Calu3 (cell line): ENCODE results near the gene HBG1. TPM values are rescaled to one million over a fixed set of nuclear protein-coding genes. Genes with fewer than 3 reads are reported as not detected.

Source experiments
- BruUV-seq: library from RNA; stranded (reverse); fragments of 400-500 nt; replicated peaks from 2 replicates; lab custom pipeline; 2021; lab: Mats Ljungman, UMichigan
- CTCF ChIA-PET: fragments of 300-600 bp; sonication (Branson Sonifier 250); formaldehyde crosslinking; loops from one replicate; lab custom pipeline; 2022; ENCODE audit warnings: antibody characterized with exemption; lab: Charles Lee
- DNase-seq: peaks from one replicate; pipeline ENCODE4 v3.0.0; 2022
- H3K27ac Mint-ChIP-seq: one replicate; pipeline ENCODE4 v1.8.0; 2022; ENCODE audit warnings: mixed read lengths; ENCODE audit not compliant: unreplicated experiment
- H3K27me3 Mint-ChIP-seq: one replicate; pipeline ENCODE4 v1.8.0; 2022; ENCODE audit warnings: mixed read lengths; ENCODE audit not compliant: unreplicated experiment
- H3K36me3 Mint-ChIP-seq: one replicate; pipeline ENCODE4 v1.8.0; 2022; ENCODE audit warnings: mild to moderate bottlenecking, moderate library complexity, mixed read lengths; ENCODE audit not compliant: insufficient read depth, unreplicated experiment
- H3K4me1 Mint-ChIP-seq: one replicate; pipeline ENCODE4 v1.8.0; 2022; ENCODE audit warnings: mild to moderate bottlenecking, low read depth, mixed read lengths; ENCODE audit not compliant: unreplicated experiment
- H3K4me3 Mint-ChIP-seq: one replicate; pipeline ENCODE4 v1.8.0; 2022; ENCODE audit warnings: mild to moderate bottlenecking, low read depth, moderate library complexity, mixed read lengths; ENCODE audit not compliant: unreplicated experiment
- H3K9me3 Mint-ChIP-seq: one replicate; pipeline ENCODE4 v1.8.0; 2022; ENCODE audit warnings: low read depth, mixed read lengths; ENCODE audit not compliant: unreplicated experiment
- intact Hi-C: fragments of 100-400 bp; cut with micrococcal nuclease; formaldehyde crosslinking; loops from one replicate; pipeline ENCODE4 v1.10.0; 2022; ENCODE audit not compliant: unreplicated experiment
- total RNA-seq: library from RNA; stranded (reverse); gene quantifications from 2 replicates; pipeline ENCODE4 v1.2.3, GENCODE V29; 2022
- TF ChIP-seq, protein P1 (sequence below): fragments of 200-600 bp; IDR thresholded peaks from one replicate; pipeline ENCODE4 v1.8.0; 2022; ENCODE audit warnings: antibody characterized with exemption; ENCODE audit not compliant: unreplicated experiment

Gene HBG1
- total RNA-seq, 1 experiment from 2014 or later = not detected

DNA sequence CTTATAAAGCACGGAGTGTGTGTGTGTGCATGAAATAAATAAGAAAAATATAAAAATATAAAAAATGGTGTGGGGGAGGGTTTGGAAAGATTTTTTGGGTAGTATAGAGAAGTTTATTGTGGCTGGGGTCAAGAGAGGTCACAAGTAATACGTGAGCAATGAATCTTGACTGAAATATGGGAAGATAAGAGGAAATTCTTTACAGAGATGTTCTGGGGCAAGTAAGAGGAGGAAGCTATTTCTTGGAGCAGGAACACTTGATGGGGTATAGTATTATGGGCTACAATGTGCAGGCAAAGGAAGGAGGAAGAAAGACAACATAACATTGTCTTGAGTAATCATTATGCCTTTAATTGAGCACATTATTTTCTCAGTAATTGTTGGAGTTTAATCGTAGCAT, 17.5 kb downstream of the HBG1 start:
- no peaks in the 10 kb centered on the region for H3K4me1 Mint-ChIP-seq
- no peaks in the 10 kb centered on the region for H3K9me3 Mint-ChIP-seq
- CTCF ChIA-PET = no interaction called here

DNA sequence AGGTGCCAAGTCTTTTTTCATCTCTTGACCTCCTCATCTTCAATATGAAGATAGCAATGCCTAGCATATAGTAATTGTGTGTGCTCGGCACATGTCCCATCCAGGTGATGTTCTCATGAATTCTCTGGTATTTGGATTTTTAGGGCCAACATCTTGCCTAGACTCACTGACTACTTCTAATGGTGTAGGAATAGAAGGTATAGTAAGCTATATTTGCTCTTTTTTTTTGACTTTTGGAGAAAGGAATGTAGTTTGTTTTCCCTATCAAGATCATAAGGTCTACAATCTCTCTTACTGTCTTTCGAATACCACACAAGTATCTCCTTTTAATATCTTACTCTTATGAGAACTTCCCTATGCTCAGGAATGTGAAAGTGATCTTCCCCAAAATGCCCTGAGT, 18.5 kb downstream of the HBG1 start:
- intact Hi-C loops = no loop called here
- CTCF ChIA-PET = no interaction called here

More for the DNA sequence above, 17.5 kb downstream of the HBG1 start:
- TF ChIP-seq, protein P1, sequence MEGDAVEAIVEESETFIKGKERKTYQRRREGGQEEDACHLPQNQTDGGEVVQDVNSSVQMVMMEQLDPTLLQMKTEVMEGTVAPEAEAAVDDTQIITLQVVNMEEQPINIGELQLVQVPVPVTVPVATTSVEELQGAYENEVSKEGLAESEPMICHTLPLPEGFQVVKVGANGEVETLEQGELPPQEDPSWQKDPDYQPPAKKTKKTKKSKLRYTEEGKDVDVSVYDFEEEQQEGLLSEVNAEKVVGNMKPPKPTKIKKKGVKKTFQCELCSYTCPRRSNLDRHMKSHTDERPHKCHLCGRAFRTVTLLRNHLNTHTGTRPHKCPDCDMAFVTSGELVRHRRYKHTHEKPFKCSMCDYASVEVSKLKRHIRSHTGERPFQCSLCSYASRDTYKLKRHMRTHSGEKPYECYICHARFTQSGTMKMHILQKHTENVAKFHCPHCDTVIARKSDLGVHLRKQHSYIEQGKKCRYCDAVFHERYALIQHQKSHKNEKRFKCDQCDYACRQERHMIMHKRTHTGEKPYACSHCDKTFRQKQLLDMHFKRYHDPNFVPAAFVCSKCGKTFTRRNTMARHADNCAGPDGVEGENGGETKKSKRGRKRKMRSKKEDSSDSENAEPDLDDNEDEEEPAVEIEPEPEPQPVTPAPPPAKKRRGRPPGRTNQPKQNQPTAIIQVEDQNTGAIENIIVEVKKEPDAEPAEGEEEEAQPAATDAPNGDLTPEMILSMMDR = no peak
- BruUV-seq = no TSS peak
- no peak for DNase-seq
- no peak overlapping the region for H3K4me3 Mint-ChIP-seq
- H3K27me3 Mint-ChIP-seq = no peaks in the 10 kb centered on the region
- no peaks in the 10 kb centered on the region for H3K36me3 Mint-ChIP-seq
- no peak overlapping the region for H3K27ac Mint-ChIP-seq
- intact Hi-C loops = no loop called here

DNA sequence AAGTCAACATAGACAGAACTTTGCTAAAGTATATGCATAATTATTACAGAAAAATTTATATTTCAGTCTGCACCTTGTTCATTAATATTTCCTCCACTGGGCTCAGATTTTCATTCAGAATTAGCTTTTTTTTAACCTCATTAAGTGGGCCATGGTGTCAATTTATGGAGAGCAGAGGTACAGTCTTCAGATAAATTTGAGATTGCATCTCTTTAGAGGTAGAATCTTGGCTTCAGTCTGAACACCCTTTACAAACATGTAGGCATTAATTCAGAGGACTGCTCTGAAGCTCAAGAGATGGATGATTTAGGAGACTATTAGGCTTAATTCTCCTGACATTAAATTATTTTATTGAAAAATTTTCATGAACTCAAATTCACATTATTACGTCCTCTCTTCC, 19.4 kb downstream of the HBG1 start:
- intact Hi-C loops = no loop called here
- H3K9me3 Mint-ChIP-seq = no peaks in the 10 kb centered on the region
- no peak for DNase-seq
- TF ChIP-seq, protein P1 = no peak
- H3K27me3 Mint-ChIP-seq = no peaks in the 10 kb centered on the region
- no TSS peak for BruUV-seq
- no peak overlapping the region for H3K27ac Mint-ChIP-seq
- CTCF ChIA-PET = no interaction called here
- no peak overlapping the region for H3K4me3 Mint-ChIP-seq
- H3K36me3 Mint-ChIP-seq = no peaks in the 10 kb centered on the region
- no peaks in the 10 kb centered on the region for H3K4me1 Mint-ChIP-seq

More for the DNA sequence above, 18.5 kb downstream of the HBG1 start:
- H3K27ac Mint-ChIP-seq = no peak overlapping the region
- TF ChIP-seq, protein P1 = no peak
- no peaks in the 10 kb centered on the region for H3K9me3 Mint-ChIP-seq
- no peak overlapping the region for H3K4me3 Mint-ChIP-seq
- no peaks in the 10 kb centered on the region for H3K36me3 Mint-ChIP-seq
- no peaks in the 10 kb centered on the region for H3K27me3 Mint-ChIP-seq
- no peaks in the 10 kb centered on the region for H3K4me1 Mint-ChIP-seq
- BruUV-seq = no TSS peak
- DNase-seq = no peak

DNA sequence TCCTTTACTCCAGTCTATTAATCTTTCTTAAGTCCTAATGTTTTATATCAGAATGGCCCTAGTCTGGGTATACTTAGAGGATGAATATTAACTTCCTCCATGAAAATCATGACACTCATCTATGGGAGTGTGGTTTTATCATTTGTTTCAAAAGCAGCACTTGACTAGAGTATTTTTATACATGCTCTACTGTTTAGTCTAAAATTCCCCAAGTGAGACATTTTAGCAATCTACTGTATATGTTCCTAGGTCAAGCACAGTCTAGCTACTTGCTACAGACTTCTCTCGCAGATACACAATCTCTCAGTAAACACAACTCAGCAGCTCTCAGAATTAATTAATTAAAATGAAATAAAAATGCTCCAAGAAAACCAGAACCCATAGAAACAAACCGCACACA, 19.9 kb downstream of the HBG1 start:
- BruUV-seq = no TSS peak
- no peaks in the 10 kb centered on the region for H3K27me3 Mint-ChIP-seq
- CTCF ChIA-PET = no interaction called here
- no peaks in the 10 kb centered on the region for H3K4me1 Mint-ChIP-seq
- no peak overlapping the region for H3K4me3 Mint-ChIP-seq
- TF ChIP-seq, protein P1 = no peak
- no peaks in the 10 kb centered on the region for H3K9me3 Mint-ChIP-seq
- H3K36me3 Mint-ChIP-seq = no peaks in the 10 kb centered on the region
- intact Hi-C loops = no loop called here
- DNase-seq = no peak
- H3K27ac Mint-ChIP-seq = no peak overlapping the region

DNA sequence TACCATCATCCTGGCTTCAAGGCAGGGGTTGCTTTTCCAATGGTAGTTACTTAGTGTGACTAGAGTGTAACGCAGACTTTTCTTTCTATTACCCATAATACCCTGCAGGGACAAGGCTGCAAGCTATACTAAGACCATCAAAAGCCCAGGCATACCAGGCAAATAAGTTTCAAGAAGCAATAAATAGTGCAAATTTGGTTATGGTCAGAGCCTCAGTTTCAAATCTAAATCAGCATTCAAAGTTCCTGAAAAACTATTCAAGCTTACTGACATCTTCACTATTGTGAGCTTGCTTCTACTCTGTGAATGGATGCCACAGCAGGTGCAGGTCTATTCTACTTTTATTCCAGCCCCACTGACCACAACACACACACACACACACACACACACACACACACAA, 20.3 kb downstream of the HBG1 start:
- Mint-ChIP-seq H3K27me3 (no peaks in the 10 kb centered on the region), H3K9me3 (no peaks in the 10 kb centered on the region), H3K27ac (no peak overlapping the region), H3K4me1 (no peaks in the 10 kb centered on the region), H3K36me3 (no peaks in the 10 kb centered on the region), H3K4me3 (no peak overlapping the region)
- DNase-seq = no peak
- CTCF ChIA-PET = no interaction called here
- TF ChIP-seq, protein P1 = no peak
- no TSS peak for BruUV-seq
- intact Hi-C loops = no loop called here
